K562 (cell line): ENCODE measurements around the gene STOM. TPM values are rescaled to one million over a fixed set of nuclear protein-coding genes. Genes with fewer than 3 reads are reported as not detected.

Experiments
- ATAC-seq: fragments of 200-7000 bp; cut with Tn5 transposase; 3 replicates; pipeline ENCODE4 v1.9.1; 2020; ENCODE audit warnings: moderate library complexity
- BruUV-seq: library from RNA; stranded (reverse); fragments of 400-500 nt; replicated peaks from 2 replicates; lab custom pipeline; 2021; lab: Mats Ljungman, UMichigan
- CTCF ChIA-PET: fragments of 300-600 bp; formaldehyde crosslinking; extraction: SDS; loops from one replicate; lab custom pipeline; 2021; ENCODE audit warnings: low intra/inter-chr PET ratio; lab: Yijun Ruan, JAX
- POLR2A ChIA-PET: fragments of 300-600, 350-650 bp; sonication (Branson Sonifier 250); formaldehyde crosslinking; extraction: SDS; loops from one replicate; lab custom pipeline; 2021; ENCODE audit warnings: antibody characterized with exemption, inconsistent platforms; lab: Yijun Ruan, JAX
- DNase-seq, 4 experiments: peaks; one replicate each; pipeline versions ENCODE4 v3.0.0 to v3.0.0-alpha.2; 2011 to 2018; ENCODE audit warnings: low spot score in 3 of 4, mixed read lengths in 3 of 4; ENCODE audit errors: extremely low read depth in 1 of 4
- FAIRE-seq: peaks from 2 replicates; lab custom pipeline; 2011; peaks lifted over from hg19 to GRCh38; lab: Jason Lieb, UNC
- H2AFZ ChIP-seq: 2 replicates; pipeline ENCODE4 v1.6.0; 2011; ENCODE audit warnings: low read depth, low read length, control low read depth, inconsistent platforms
- H3K27ac ChIP-seq: fragments of 200-600 bp; 3 replicates; pipeline ENCODE4 v1.8.0; 2011; ENCODE audit warnings: low read depth, mild to moderate bottlenecking, control low read depth, inconsistent platforms, low read length, moderate library complexity, mixed read lengths; ENCODE audit errors: extremely low read depth
- H3K27me3 ChIP-seq, 2 experiments: fragments of 300-600 bp in 1 of 2; 2 replicates in 1 of 2; 3 replicates in 1 of 2; pipeline versions ENCODE4 v1.6.0 to v1.8.0; 2011; ENCODE audit warnings: inconsistent platforms in 2 of 2, low read length in 2 of 2, mild to moderate bottlenecking in 1 of 2, mixed read lengths in 1 of 2, moderate library complexity in 1 of 2; ENCODE audit not compliant: control insufficient read depth in 2 of 2, insufficient read depth in 2 of 2
- H3K36me3 ChIP-seq: fragments of 300-600 bp; 3 replicates; pipeline ENCODE4 v1.8.0; 2011; ENCODE audit warnings: mild to moderate bottlenecking, low read length, inconsistent platforms; ENCODE audit not compliant: control insufficient read depth, insufficient read depth
- H3K4me1 ChIP-seq, 2 experiments: fragments of 200-600 bp in 1 of 2; replicated peaks in 1 of 2; 2 replicates in 1 of 2; 3 replicates in 1 of 2; pipeline versions ENCODE4 v1.5.1 to v1.8.0; 2011; ENCODE audit warnings: inconsistent platforms in 2 of 2, low read length in 2 of 2, mild to moderate bottlenecking in 1 of 2, mixed read lengths in 1 of 2, moderate library complexity in 1 of 2; ENCODE audit not compliant: control insufficient read depth in 2 of 2, insufficient read depth in 2 of 2
- H3K4me2 ChIP-seq: 2 replicates; pipeline ENCODE4 v1.6.1; 2011; ENCODE audit warnings: low read length, control low read depth, inconsistent platforms, mixed read lengths; ENCODE audit not compliant: insufficient read depth
- H3K4me3 ChIP-seq: fragments of 200-600 bp; sonication (generic), shearing (Covaris generic); 2 replicates; pipeline ENCODE4 v1.5.1; 2016; ENCODE audit warnings: control low read depth, inconsistent platforms
- H3K79me2 ChIP-seq: fragments of 200-600 bp; 3 replicates; pipeline ENCODE4 v1.8.0; 2011; ENCODE audit warnings: low read length, inconsistent platforms; ENCODE audit not compliant: control insufficient read depth, insufficient read depth
- H3K9ac ChIP-seq, 2 experiments: 2 replicates each; pipeline versions ENCODE4 v1.6.0 to v1.6.1; 2011; ENCODE audit warnings: low read depth in 2 of 2, low read length in 2 of 2, control low read depth in 1 of 2, inconsistent platforms in 1 of 2, mild to moderate bottlenecking in 1 of 2, mixed read lengths in 1 of 2; ENCODE audit not compliant: insufficient read depth in 1 of 2
- H3K9me1 ChIP-seq: one replicate; pipeline ENCODE4 v1.6.0; 2011; ENCODE audit warnings: inconsistent platforms, mild to moderate bottlenecking, low read length, moderate library complexity; ENCODE audit not compliant: control insufficient read depth, insufficient read depth
- H3K9me3 ChIP-seq: replicated peaks from 2 replicates; pipeline ENCODE4 v1.5.1; 2011; ENCODE audit warnings: low read depth, low read length, inconsistent platforms; ENCODE audit not compliant: control insufficient read depth, insufficient read depth
- H4K20me1 ChIP-seq: replicated peaks from 2 replicates; pipeline ENCODE4 v1.6.1; 2011; ENCODE audit warnings: low read length, inconsistent platforms, mixed read lengths; ENCODE audit not compliant: control insufficient read depth, insufficient read depth
- NONO ChIP-seq, 2 experiments: fragments of 200-400 bp in 1 of 2; fragments of 450-650 bp in 1 of 2; formaldehyde crosslinking in 1 of 2; IDR thresholded peaks; 2 replicates each; pipeline ENCODE4 v1.6.1; 2017; ENCODE audit warnings: low read depth in 2 of 2, mild to moderate bottlenecking in 2 of 2, moderate library complexity in 2 of 2, low read length in 1 of 2
- ZFPM2 ChIP-seq: fragments of 250-450 bp; sonication (Bioruptor Pico); IDR thresholded peaks from 2 replicates; pipeline ENCODE4 v1.5.1; 2022; ENCODE audit warnings: mild to moderate bottlenecking
- ZSCAN32 ChIP-seq: fragments of 450-650 bp; formaldehyde crosslinking; IDR thresholded peaks from 2 replicates; pipeline ENCODE4 v1.4.0; 2020; ENCODE audit warnings: mild to moderate bottlenecking, moderate library complexity
- WGBS: fragments of 100-300 bp; shearing (Covaris generic); methylation state at CpG from one replicate; pipeline ENCODE4 v1.1.6; 2016; ENCODE audit warnings: low coverage, mixed read lengths; ENCODE audit not compliant: insufficient coverage; ENCODE audit errors: missing lambda C conversion rate; 5-methylcytosine and 5-hydroxymethylcytosine counted together
- in situ Hi-C: fragments of 300-500 bp; cut with MboI; formaldehyde crosslinking; loops from 4 replicates; pipeline ENCODE4 v1.15.0; 2018; ENCODE audit warnings: inconsistent platforms, mixed read lengths
- intact Hi-C: fragments of 100-400 bp; cut with micrococcal nuclease; formaldehyde crosslinking; loops from 2 replicates; pipeline ENCODE4 v1.14.2; 2022
- polyA plus RNA-seq, 8 experiments: library from polyadenylated mRNA; depleted of rRNA in 4 of 8; stranded (reverse) in 5 of 8; unstranded in 3 of 8; fragments of >200 nt; fragmentation: Nextera tagmentation in 2 of 8; fragmentation: Illumina TruSeq in 1 of 8; extraction: Ambion mirVana in 2 of 8; extraction: Trizol in 1 of 8; gene quantifications; 2 replicates each; pipeline versions ENCODE4 v1.2.1 to v1.2.3, GENCODE V29; 2011 to 2014; ENCODE audit warnings: inconsistent platforms in 1 of 8, missing spikeins in 1 of 8
- total RNA-seq, 7 experiments: library from RNA; depleted of rRNA in 6 of 7; stranded (reverse); fragments of >200 nt in 6 of 7; fragmentation: Illumina TruSeq in 2 of 7; extraction: Trizol in 2 of 7; gene quantifications; 2 replicates each; pipeline versions ENCODE4 v1.2.1 to v1.2.3, GENCODE V29; 2011 to 2021; ENCODE audit warnings: low replicate concordance in 1 of 7
- TF ChIP-seq, protein P1 (sequence below): sonication (generic); IDR thresholded peaks from 2 replicates; pipeline ENCODE4 v1.6.1; 2016
- TF ChIP-seq, protein P2 (sequence below): sonication (generic); formaldehyde crosslinking; IDR thresholded peaks from 2 replicates; pipeline ENCODE4 v1.8.0; 2022; ENCODE audit warnings: missing genetic modification reagents, mild to moderate bottlenecking, borderline replicate concordance
- TF ChIP-seq, protein P3 (sequence below), 2 experiments: fragments of 450-650 bp in 1 of 2; sonication (generic) in 1 of 2; formaldehyde crosslinking in 1 of 2; IDR thresholded peaks; 2 replicates each; pipeline versions ENCODE4 v1.7.1 to v1.9.0; 2016 to 2022; ENCODE audit warnings: inconsistent platforms in 1 of 2, mild to moderate bottlenecking in 1 of 2, missing genetic modification reagents in 1 of 2
- TF ChIP-seq, protein P4 (sequence below), 2 experiments: IDR thresholded peaks; 2 replicates each; pipeline ENCODE4 v1.6.1; 2011; ENCODE audit warnings: borderline replicate concordance in 1 of 2, control low read depth in 1 of 2, low read depth in 1 of 2, low read length in 1 of 2, mild to moderate bottlenecking in 1 of 2, mixed read lengths in 1 of 2, moderate library complexity in 1 of 2; ENCODE audit not compliant: insufficient read depth in 1 of 2, insufficient read length in 1 of 2, poor library complexity in 1 of 2, severe bottlenecking in 1 of 2; ENCODE audit errors: extremely low read depth in 1 of 2

STOM gene
- total and polyA plus RNA-seq, 9 of the 15 experiments (the other 6 are each of a cell fraction or from before 2014, with no cell fraction given) = 23.2 to 140 (median 43.9) TPM

GRCh38 chr9:121310571-121310970 is 59.5 kb downstream of the STOM start:
- no peak for DNase-seq
- POLR2A ChIA-PET = no interaction called here
- H3K27me3 ChIP-seq = no peaks in the 10 kb centered on the region
- no peak overlapping the region for H2AFZ ChIP-seq
- H3K27ac ChIP-seq = no peak overlapping the region
- 16% methylated on average over 9 of the region's 9 CpGs for WGBS
- H3K9ac ChIP-seq = no peak overlapping the region
- no peaks in the 10 kb centered on the region; the same call in 2 of the 3 replicates for H3K36me3 ChIP-seq
- no peaks in the 10 kb centered on the region for H4K20me1 ChIP-seq
- peaks cover 0 to 6% of the 10 kb centered on the region in 2 experiments; a peak in 1 of 5 replicates for H3K4me1 ChIP-seq
- FAIRE-seq = no peak
- H3K9me1 ChIP-seq = no peaks in the 10 kb centered on the region
- in situ Hi-C loops (no loop called here), intact Hi-C loops (no loop called here)
- H3K4me3 ChIP-seq = no peak overlapping the region
- no peaks in the 10 kb centered on the region for H3K79me2 ChIP-seq
- H3K4me2 ChIP-seq = no peak overlapping the region
- CTCF ChIA-PET = no interaction called here
- ATAC-seq = no peak
- BruUV-seq = no TSS peak
- H3K9me3 ChIP-seq = no peaks in the 10 kb centered on the region
- TF ChIP-seq, protein P1, sequence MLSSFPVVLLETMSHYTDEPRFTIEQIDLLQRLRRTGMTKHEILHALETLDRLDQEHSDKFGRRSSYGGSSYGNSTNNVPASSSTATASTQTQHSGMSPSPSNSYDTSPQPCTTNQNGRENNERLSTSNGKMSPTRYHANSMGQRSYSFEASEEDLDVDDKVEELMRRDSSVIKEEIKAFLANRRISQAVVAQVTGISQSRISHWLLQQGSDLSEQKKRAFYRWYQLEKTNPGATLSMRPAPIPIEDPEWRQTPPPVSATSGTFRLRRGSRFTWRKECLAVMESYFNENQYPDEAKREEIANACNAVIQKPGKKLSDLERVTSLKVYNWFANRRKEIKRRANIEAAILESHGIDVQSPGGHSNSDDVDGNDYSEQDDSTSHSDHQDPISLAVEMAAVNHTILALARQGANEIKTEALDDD = no peak
- no peak for TF ChIP-seq ZSCAN32 (CRISPR knock-in tag)
- TF ChIP-seq, protein P2, sequence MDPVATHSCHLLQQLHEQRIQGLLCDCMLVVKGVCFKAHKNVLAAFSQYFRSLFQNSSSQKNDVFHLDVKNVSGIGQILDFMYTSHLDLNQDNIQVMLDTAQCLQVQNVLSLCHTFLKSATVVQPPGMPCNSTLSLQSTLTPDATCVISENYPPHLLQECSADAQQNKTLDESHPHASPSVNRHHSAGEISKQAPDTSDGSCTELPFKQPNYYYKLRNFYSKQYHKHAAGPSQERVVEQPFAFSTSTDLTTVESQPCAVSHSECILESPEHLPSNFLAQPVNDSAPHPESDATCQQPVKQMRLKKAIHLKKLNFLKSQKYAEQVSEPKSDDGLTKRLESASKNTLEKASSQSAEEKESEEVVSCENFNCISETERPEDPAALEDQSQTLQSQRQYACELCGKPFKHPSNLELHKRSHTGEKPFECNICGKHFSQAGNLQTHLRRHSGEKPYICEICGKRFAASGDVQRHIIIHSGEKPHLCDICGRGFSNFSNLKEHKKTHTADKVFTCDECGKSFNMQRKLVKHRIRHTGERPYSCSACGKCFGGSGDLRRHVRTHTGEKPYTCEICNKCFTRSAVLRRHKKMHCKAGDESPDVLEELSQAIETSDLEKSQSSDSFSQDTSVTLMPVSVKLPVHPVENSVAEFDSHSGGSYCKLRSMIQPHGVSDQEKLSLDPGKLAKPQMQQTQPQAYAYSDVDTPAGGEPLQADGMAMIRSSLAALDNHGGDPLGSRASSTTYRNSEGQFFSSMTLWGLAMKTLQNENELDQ = no peak
- TF ChIP-seq NONO (IDR thresholded peaks at IDR 0.05; ENCODE audit: low read depth in 2 of 2, low read length in 1 of 2) = no peak
- TF ChIP-seq, protein P3, sequence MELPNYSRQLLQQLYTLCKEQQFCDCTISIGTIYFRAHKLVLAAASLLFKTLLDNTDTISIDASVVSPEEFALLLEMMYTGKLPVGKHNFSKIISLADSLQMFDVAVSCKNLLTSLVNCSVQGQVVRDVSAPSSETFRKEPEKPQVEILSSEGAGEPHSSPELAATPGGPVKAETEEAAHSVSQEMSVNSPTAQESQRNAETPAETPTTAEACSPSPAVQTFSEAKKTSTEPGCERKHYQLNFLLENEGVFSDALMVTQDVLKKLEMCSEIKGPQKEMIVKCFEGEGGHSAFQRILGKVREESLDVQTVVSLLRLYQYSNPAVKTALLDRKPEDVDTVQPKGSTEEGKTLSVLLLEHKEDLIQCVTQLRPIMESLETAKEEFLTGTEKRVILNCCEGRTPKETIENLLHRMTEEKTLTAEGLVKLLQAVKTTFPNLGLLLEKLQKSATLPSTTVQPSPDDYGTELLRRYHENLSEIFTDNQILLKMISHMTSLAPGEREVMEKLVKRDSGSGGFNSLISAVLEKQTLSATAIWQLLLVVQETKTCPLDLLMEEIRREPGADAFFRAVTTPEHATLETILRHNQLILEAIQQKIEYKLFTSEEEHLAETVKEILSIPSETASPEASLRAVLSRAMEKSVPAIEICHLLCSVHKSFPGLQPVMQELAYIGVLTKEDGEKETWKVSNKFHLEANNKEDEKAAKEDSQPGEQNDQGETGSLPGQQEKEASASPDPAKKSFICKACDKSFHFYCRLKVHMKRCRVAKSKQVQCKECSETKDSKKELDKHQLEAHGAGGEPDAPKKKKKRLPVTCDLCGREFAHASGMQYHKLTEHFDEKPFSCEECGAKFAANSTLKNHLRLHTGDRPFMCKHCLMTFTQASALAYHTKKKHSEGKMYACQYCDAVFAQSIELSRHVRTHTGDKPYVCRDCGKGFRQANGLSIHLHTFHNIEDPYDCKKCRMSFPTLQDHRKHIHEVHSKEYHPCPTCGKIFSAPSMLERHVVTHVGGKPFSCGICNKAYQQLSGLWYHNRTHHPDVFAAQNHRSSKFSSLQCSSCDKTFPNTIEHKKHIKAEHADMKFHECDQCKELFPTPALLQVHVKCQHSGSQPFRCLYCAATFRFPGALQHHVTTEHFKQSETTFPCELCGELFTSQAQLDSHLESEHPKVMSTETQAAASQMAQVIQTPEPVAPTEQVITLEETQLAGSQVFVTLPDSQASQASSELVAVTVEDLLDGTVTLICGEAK (IDR thresholded peaks at IDR 0.05) = no peak
- TF ChIP-seq, protein P3 (CRISPR knock-in tag; IDR thresholded peaks at IDR 0.05) = no peak
- no peak for TF ChIP-seq ZFPM2 (CRISPR knock-in tag)
- TF ChIP-seq, protein P4, sequence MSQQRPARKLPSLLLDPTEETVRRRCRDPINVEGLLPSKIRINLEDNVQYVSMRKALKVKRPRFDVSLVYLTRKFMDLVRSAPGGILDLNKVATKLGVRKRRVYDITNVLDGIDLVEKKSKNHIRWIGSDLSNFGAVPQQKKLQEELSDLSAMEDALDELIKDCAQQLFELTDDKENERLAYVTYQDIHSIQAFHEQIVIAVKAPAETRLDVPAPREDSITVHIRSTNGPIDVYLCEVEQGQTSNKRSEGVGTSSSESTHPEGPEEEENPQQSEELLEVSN (IDR thresholded peaks at IDR 0.05; ENCODE audit: borderline replicate concordance in 1 of 2, extremely low read depth in 1 of 2, insufficient read depth in 1 of 2, insufficient read length in 1 of 2, low read depth in 1 of 2, low read length in 1 of 2, poor library complexity in 1 of 2, severe bottlenecking in 1 of 2) = no peak
